Neural progenitor cell (in vitro differentiated cells): ENCODE results near the gene CPA4.

Experiments
- EZH2 ChIP-seq: fragments of 200-600 bp; sonication (generic); IDR thresholded peaks from 2 replicates; pipeline ENCODE4 v1.6.1; 2017; ENCODE audit warnings: antibody characterized with exemption, mild to moderate bottlenecking, moderate library complexity
- EZH2phosphoT487 ChIP-seq: fragments of 200-600 bp; sonication (generic); IDR thresholded peaks from 2 replicates; pipeline ENCODE4 v1.6.1; 2017; ENCODE audit warnings: antibody characterized with exemption
- TF ChIP-seq, protein P1 (sequence below): fragments of 200-600 bp; sonication (generic); IDR thresholded peaks from 2 replicates; pipeline ENCODE4 v1.5.1; 2017; ENCODE audit warnings: antibody characterized with exemption, mild to moderate bottlenecking

DNA sequence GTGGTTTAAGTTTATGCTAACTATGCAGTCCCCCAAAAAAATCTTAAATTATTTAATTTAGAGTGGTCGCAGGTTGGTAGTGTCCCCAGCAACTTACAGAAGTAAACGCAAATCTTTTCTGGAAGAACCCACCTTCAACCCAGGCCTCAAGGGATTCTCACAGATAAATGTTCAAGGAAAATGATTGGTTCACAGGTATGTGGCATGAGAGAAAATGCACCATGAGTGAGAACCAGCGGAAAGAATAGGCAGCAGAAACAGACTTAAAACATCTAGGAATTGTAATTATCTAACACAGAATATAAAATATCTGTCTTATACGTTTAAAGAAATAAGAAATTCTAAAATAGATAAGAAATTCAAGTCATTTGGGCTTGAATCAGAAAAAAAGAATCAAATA lies 48.9 kb downstream of the CPA4 start:
- no peak for TF ChIP-seq EZH2
- TF ChIP-seq, protein P1, sequence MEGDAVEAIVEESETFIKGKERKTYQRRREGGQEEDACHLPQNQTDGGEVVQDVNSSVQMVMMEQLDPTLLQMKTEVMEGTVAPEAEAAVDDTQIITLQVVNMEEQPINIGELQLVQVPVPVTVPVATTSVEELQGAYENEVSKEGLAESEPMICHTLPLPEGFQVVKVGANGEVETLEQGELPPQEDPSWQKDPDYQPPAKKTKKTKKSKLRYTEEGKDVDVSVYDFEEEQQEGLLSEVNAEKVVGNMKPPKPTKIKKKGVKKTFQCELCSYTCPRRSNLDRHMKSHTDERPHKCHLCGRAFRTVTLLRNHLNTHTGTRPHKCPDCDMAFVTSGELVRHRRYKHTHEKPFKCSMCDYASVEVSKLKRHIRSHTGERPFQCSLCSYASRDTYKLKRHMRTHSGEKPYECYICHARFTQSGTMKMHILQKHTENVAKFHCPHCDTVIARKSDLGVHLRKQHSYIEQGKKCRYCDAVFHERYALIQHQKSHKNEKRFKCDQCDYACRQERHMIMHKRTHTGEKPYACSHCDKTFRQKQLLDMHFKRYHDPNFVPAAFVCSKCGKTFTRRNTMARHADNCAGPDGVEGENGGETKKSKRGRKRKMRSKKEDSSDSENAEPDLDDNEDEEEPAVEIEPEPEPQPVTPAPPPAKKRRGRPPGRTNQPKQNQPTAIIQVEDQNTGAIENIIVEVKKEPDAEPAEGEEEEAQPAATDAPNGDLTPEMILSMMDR, result no peak
- no peak for TF ChIP-seq EZH2phosphoT487
